HTERT RPE-1 (cell line): Measurements from ENCODE around the gene SNX18.

Source experiments
- in situ Hi-C: fragments of 300-500 bp; cut with MboI; formaldehyde crosslinking; loops from 4 replicates; pipeline ENCODE4 v1.14.3; 2020; ENCODE audit warnings: low sequenced_read_pairs

Gene SNX18

GRCh38 chr5:54577937-54578653 lies 60.5 kb downstream of the SNX18 start:
- in situ Hi-C loops, result no loop called here

- in situ Hi-C loops, result no loop called here
Observed at GRCh38 chr5:54579591-54580295, 62.2 kb downstream of the SNX18 start.

- in situ Hi-C loops, result no loop called here
Observed at GRCh38 chr5:54580997-54581811, 63.6 kb downstream of the SNX18 start.

GRCh38 chr5:54581831-54582548 lies 64.4 kb downstream of the SNX18 start:
- in situ Hi-C loops, result no loop called here

GRCh38 chr5:54586336-54586735 lies 68.8 kb downstream of the SNX18 start:
- in situ Hi-C loops, result no loop called here

- in situ Hi-C loops, result no loop called here
Observed at GRCh38 chr5:54589786-54590185, 72.2 kb downstream of the SNX18 start.

- in situ Hi-C loops, result no loop called here
Observed at GRCh38 chr5:54590824-54591223, 73.3 kb downstream of the SNX18 start.

- in situ Hi-C loops, result no loop called here
Observed at GRCh38 chr5:54593779-54594178, 76.2 kb downstream of the SNX18 start.

- in situ Hi-C loops, result no loop called here
Observed at GRCh38 chr5:54594181-54594580, 76.6 kb downstream of the SNX18 start.

- in situ Hi-C loops, result no loop called here
Observed at GRCh38 chr5:54595721-54596120, 78.2 kb downstream of the SNX18 start.
